DOHH2 (cell line): ENCODE measurements around the gene SIGLEC7.
A peak's percentile ranks its signal among the peaks of the same experiment; 100 is the strongest.

Source experiments
- H3F3A ChIP-seq: fragments of 200-600 bp; sonication (generic), shearing (Covaris generic); 2 replicates; pipeline ENCODE4 v1.6.0; 2016; ENCODE audit warnings: antibody characterized with exemption, mild to moderate bottlenecking; ENCODE audit not compliant: control insufficient read depth, insufficient read depth
- H3K27ac ChIP-seq: fragments of 200-600 bp; sonication (generic); 2 replicates; pipeline ENCODE4 v1.5.1; 2014; ENCODE audit warnings: low read depth, mild to moderate bottlenecking, low read length, moderate library complexity
- H3K27me3 ChIP-seq: fragments of 200-600 bp; sonication (generic); 2 replicates; pipeline ENCODE4 v1.6.1; 2014; ENCODE audit warnings: mild to moderate bottlenecking, low read length, mixed read lengths; ENCODE audit not compliant: control insufficient read depth
- H3K36me3 ChIP-seq: fragments of 200-600 bp; sonication (generic); 2 replicates; pipeline ENCODE4 v1.6.1; 2014; ENCODE audit warnings: mild to moderate bottlenecking, low read length, moderate library complexity, mixed read lengths; ENCODE audit not compliant: control insufficient read depth
- H3K4me1 ChIP-seq: fragments of 200-600 bp; sonication (generic); 2 replicates; pipeline ENCODE4 v1.6.1; 2014; ENCODE audit warnings: mild to moderate bottlenecking, low read length, mixed read lengths; ENCODE audit not compliant: control insufficient read depth
- H3K4me2 ChIP-seq: fragments of 200-600 bp; sonication (generic); 2 replicates; pipeline ENCODE4 v1.6.0; 2014; ENCODE audit warnings: mild to moderate bottlenecking, low read length, moderate library complexity
- H3K4me3 ChIP-seq: fragments of 200-600 bp; sonication (generic); 2 replicates; pipeline ENCODE4 v1.5.1; 2014; ENCODE audit warnings: mild to moderate bottlenecking, low read length, mixed read lengths
- H3K79me2 ChIP-seq: fragments of 200-600 bp; sonication (generic); 2 replicates; pipeline ENCODE4 v1.6.1; 2014; ENCODE audit warnings: mild to moderate bottlenecking, low read length, mixed read lengths; ENCODE audit not compliant: control insufficient read depth
- H3K9me2 ChIP-seq: fragments of 200-600 bp; sonication (generic); replicated peaks from 2 replicates; pipeline ENCODE4 v1.6.1; 2014; ENCODE audit warnings: mild to moderate bottlenecking, low read length, mixed read lengths; ENCODE audit not compliant: control insufficient read depth
- H3K9me3 ChIP-seq: fragments of 200-600 bp; sonication (generic); 2 replicates; pipeline ENCODE4 v1.6.1; 2014; ENCODE audit warnings: antibody characterized with exemption, low read length, mixed read lengths; ENCODE audit not compliant: control insufficient read depth, insufficient read depth
- H4K20me1 ChIP-seq: fragments of 200-600 bp; sonication (generic); 2 replicates; pipeline ENCODE4 v1.6.0; 2014; ENCODE audit warnings: low read depth, mild to moderate bottlenecking, antibody characterized with exemption, low read length, moderate library complexity; ENCODE audit not compliant: control insufficient read depth, insufficient read depth
- CTCF ChIP-seq: fragments of 200-600 bp; sonication (generic); IDR thresholded peaks from one replicate; pipeline ENCODE4 v1.5.1; 2014; ENCODE audit warnings: antibody characterized with exemption, mild to moderate bottlenecking, low read depth, low read length; ENCODE audit not compliant: poor library complexity, severe bottlenecking
- EZH2phosphoT487 ChIP-seq: fragments of 200-600 bp; sonication (generic); IDR thresholded peaks from 2 replicates; pipeline ENCODE4 v1.6.1; 2017; ENCODE audit warnings: borderline replicate concordance, mild to moderate bottlenecking, antibody characterized with exemption, low read length, moderate library complexity, mixed read lengths

Gene SIGLEC7

DNA sequence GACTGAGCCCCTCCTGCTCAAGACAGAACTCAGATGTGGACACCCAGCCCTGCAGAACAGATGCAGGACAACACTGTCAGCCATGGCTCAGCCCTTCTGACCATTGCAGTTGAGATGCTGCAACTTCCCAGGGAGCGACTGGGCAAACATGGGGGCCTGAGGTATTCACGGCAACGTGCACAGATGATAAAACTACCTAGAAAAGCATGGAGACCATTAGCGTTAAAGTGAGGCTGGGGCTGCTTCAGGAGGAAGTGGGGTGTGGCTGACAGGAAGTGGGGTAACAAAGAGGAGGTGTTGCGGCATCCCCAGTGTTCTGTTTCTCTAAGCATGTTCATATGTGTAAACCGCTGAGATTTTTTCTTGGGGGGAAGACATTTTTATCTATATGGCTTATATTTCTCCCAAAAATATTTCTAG lies 18.7 kb upstream of the SIGLEC7 start:
- Histone ChIP-seq H3K4me2 (peak overlapping the region; percentile 84), H3K4me1 (peaks cover 60% of the 10 kb centered on the region)
- TF ChIP-seq CTCF (no peak), EZH2phosphoT487 (no peak)

GRCh38 chr19:51123802-51124201 lies 18.3 kb upstream of the SIGLEC7 start:
- peaks cover 24% of the 10 kb centered on the region for H3F3A ChIP-seq
- peak overlapping the region; percentile 84 for H3K4me2 ChIP-seq
- peak overlapping the region; percentile 58 for H3K4me3 ChIP-seq
- no peaks in the 10 kb centered on the region for H3K9me3 ChIP-seq
- H4K20me1 ChIP-seq: no peaks in the 10 kb centered on the region
- no peaks in the 10 kb centered on the region for H3K27me3 ChIP-seq
- peaks cover 64% of the 10 kb centered on the region for H3K4me1 ChIP-seq
- TF ChIP-seq CTCF (no peak), EZH2phosphoT487 (no peak)
- H3K36me3 ChIP-seq: no peaks in the 10 kb centered on the region
- H3K9me2 ChIP-seq: no peaks in the 10 kb centered on the region
- H3K79me2 ChIP-seq: no peaks in the 10 kb centered on the region
- H3K27ac ChIP-seq: peak overlapping the region; percentile 71

More for the DNA sequence above, 18.7 kb upstream of the SIGLEC7 start:
- H3K27me3 ChIP-seq: no peaks in the 10 kb centered on the region
- H3K36me3 ChIP-seq: no peaks in the 10 kb centered on the region
- H3K9me2 ChIP-seq: no peaks in the 10 kb centered on the region
- H3F3A ChIP-seq: peaks cover 20% of the 10 kb centered on the region
- no peaks in the 10 kb centered on the region for H3K9me3 ChIP-seq
- no peaks in the 10 kb centered on the region for H3K79me2 ChIP-seq
- H3K27ac ChIP-seq: peak overlapping the region; percentile 71
- H3K4me3 ChIP-seq: peak overlapping the region; percentile 58
- H4K20me1 ChIP-seq: no peaks in the 10 kb centered on the region

- Histone ChIP-seq H3K4me1 (peaks cover 68% of the 10 kb centered on the region), H3K4me3 (peak overlapping the region; percentile 58), H3K9me3 (no peaks in the 10 kb centered on the region), H3K27me3 (no peaks in the 10 kb centered on the region), H3K27ac (peak overlapping the region; percentile 71), H3K79me2 (no peaks in the 10 kb centered on the region), H4K20me1 (no peaks in the 10 kb centered on the region), H3K36me3 (no peaks in the 10 kb centered on the region), H3F3A (peaks cover 25% of the 10 kb centered on the region), H3K4me2 (peak overlapping the region; percentile 84), H3K9me2 (no peaks in the 10 kb centered on the region)
- TF ChIP-seq CTCF (no peak), EZH2phosphoT487 (no peak)
These were observed 17.9 kb upstream of the SIGLEC7 start for GRCh38 chr19:51124216-51124615.
